ENCODE data around the gene OGN.

Gene OGN

DNA sequence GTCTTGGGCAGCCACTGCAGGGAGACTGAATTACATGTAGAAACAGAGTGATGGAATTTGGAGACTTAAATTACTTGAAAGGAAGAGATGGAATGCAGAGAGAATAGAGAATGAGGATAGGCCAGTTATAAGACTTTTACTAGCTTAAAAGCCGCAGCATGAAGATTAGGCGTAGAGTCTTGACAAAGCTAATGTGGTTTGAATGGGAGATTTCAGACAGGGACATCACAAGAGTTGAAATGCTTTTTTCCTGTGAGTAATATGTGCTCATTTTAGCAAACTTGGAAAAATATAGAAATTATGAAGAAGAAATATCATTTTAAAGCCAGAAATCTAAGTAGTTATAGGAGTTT lies 71.1 kb downstream of the OGN start:
- Mint-ChIP-seq H3K4me1 (no peaks in the 10 kb centered on the region), H3K27ac (no peak overlapping the region), H3K36me3 (ENCODE audit: low read depth) (peaks cover under 1% of the 10 kb centered on the region), H3K4me3 (no peak overlapping the region), H3K9me3 (no peaks in the 10 kb centered on the region), H3K27me3 (ENCODE audit: low read depth, poor library complexity) (no peaks in the 10 kb centered on the region)
- DNase-seq, result no peak
- TF ChIP-seq, protein P1, sequence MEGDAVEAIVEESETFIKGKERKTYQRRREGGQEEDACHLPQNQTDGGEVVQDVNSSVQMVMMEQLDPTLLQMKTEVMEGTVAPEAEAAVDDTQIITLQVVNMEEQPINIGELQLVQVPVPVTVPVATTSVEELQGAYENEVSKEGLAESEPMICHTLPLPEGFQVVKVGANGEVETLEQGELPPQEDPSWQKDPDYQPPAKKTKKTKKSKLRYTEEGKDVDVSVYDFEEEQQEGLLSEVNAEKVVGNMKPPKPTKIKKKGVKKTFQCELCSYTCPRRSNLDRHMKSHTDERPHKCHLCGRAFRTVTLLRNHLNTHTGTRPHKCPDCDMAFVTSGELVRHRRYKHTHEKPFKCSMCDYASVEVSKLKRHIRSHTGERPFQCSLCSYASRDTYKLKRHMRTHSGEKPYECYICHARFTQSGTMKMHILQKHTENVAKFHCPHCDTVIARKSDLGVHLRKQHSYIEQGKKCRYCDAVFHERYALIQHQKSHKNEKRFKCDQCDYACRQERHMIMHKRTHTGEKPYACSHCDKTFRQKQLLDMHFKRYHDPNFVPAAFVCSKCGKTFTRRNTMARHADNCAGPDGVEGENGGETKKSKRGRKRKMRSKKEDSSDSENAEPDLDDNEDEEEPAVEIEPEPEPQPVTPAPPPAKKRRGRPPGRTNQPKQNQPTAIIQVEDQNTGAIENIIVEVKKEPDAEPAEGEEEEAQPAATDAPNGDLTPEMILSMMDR (IDR thresholded peaks at IDR 0.05), result no peak
